Ovary (tissue), 3 donors: ENCODE results near the gene DEGS2.

ENCODE experiments used
- EP300 ChIP-seq: sonication (generic); formaldehyde crosslinking; IDR thresholded peaks from one replicate; pipeline ENCODE4 v1.6.1; 2017; ENCODE audit warnings: antibody characterized with exemption
- POLR2A ChIP-seq: fragments of 450-650 bp; IDR thresholded peaks from one replicate; pipeline ENCODE4 v1.6.1; 2017; ENCODE audit warnings: antibody characterized with exemption, mild to moderate bottlenecking, moderate library complexity
- TF ChIP-seq, protein P1 (sequence below), 3 donors: fragments of 450-650 bp in 2 of 3; fragments of 200-600 bp in 1 of 3; IDR thresholded peaks; one replicate each; pipeline versions ENCODE4 v1.5.1 to v1.8.0; 2016 to 2022; ENCODE audit warnings: antibody characterized with exemption in 3 of 3, mild to moderate bottlenecking in 1 of 3
- donor health status: DM: no; HTN: no; CAD: no.

DNA sequence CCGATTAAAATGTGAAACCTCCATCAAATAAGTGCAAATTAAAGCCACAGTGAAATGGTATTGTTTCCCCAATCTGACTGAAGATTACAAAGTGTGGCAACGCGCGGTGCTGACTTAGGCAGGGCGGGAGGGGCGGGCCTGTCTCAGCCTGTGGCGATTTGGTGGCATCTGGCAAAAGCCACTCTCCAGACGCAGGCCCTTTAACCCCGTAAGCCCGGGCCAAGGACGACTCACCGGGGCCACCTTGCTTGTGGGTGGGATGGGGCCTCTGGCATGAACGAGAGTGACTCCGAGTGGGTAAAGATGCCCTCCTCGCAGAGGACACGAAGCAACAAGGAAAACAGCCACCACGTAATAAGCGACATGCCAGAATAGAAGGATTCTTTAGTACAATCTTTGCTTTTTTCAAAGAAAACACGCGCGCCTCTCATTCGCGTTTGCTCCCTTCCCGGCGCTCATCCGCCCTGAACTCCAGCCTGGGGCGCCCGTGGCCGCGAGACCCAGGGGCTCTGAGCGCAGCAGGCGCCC, 815 bp downstream of the DEGS2 start:
- TF ChIP-seq EP300 (no peak), POLR2A (no peak)
- TF ChIP-seq, protein P1, sequence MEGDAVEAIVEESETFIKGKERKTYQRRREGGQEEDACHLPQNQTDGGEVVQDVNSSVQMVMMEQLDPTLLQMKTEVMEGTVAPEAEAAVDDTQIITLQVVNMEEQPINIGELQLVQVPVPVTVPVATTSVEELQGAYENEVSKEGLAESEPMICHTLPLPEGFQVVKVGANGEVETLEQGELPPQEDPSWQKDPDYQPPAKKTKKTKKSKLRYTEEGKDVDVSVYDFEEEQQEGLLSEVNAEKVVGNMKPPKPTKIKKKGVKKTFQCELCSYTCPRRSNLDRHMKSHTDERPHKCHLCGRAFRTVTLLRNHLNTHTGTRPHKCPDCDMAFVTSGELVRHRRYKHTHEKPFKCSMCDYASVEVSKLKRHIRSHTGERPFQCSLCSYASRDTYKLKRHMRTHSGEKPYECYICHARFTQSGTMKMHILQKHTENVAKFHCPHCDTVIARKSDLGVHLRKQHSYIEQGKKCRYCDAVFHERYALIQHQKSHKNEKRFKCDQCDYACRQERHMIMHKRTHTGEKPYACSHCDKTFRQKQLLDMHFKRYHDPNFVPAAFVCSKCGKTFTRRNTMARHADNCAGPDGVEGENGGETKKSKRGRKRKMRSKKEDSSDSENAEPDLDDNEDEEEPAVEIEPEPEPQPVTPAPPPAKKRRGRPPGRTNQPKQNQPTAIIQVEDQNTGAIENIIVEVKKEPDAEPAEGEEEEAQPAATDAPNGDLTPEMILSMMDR (IDR thresholded peaks at IDR 0.05): no peak
